Neural progenitor cell (in vitro differentiated cells): Measurements from ENCODE around the gene MICAL2.

Source experiments
- CTCF ChIP-seq: fragments of 200-600 bp; sonication (generic); IDR thresholded peaks from 2 replicates; pipeline ENCODE4 v1.5.1; 2017; ENCODE audit warnings: antibody characterized with exemption, mild to moderate bottlenecking
- EZH2 ChIP-seq: fragments of 200-600 bp; sonication (generic); IDR thresholded peaks from 2 replicates; pipeline ENCODE4 v1.6.1; 2017; ENCODE audit warnings: antibody characterized with exemption, mild to moderate bottlenecking, moderate library complexity

- TF ChIP-seq CTCF = no peak
- TF ChIP-seq EZH2 = no peak
Observed at GRCh38 chr11:12075291-12075690, 35.1 kb upstream of the MICAL2 start.
